HS-5 (cell line): ENCODE results near the gene SULT4A1.
"Not testable (repeated sequence)": the region's sequence is repeated elsewhere in the genome, so short reads cannot be mapped to it uniquely, and the experiment has no call there.

Experiments used
- DNase-seq: peaks from one replicate; pipeline ENCODE4 v3.0.0-alpha.2; 2012; ENCODE audit warnings: low read depth

SULT4A1 gene

GRCh38 chr22:43886231-43886630, 23.9 kb upstream of the SULT4A1 start:
- DNase-seq: no peak

GRCh38 chr22:43885786-43886185, 23.5 kb upstream of the SULT4A1 start:
- DNase-seq: no peak

- DNase-seq: no peak
Measured at GRCh38 chr22:43885319-43885671, 23.0 kb upstream of the SULT4A1 start.

GRCh38 chr22:43884600-43885318, 22.4 kb upstream of the SULT4A1 start:
- DNase-seq: no peak

GRCh38 chr22:43883719-43884415, 21.6 kb upstream of the SULT4A1 start:
- DNase-seq: no peak

- DNase-seq: no peak
Measured at GRCh38 chr22:43883012-43883661, 20.8 kb upstream of the SULT4A1 start.

GRCh38 chr22:43882122-43882767, 19.9 kb upstream of the SULT4A1 start:
- DNase-seq: no peak

GRCh38 chr22:43881091-43882061, 19.1 kb upstream of the SULT4A1 start:
- DNase-seq: no peak

GRCh38 chr22:43880541-43880991, 18.3 kb upstream of the SULT4A1 start:
- DNase-seq: no peak

- DNase-seq: no peak
Measured at GRCh38 chr22:43879901-43880540, 17.7 kb upstream of the SULT4A1 start.

GRCh38 chr22:43878831-43879550, 16.7 kb upstream of the SULT4A1 start:
- no peak for DNase-seq

GRCh38 chr22:43878079-43878795, 15.9 kb upstream of the SULT4A1 start:
- no peak for DNase-seq

GRCh38 chr22:43876866-43877509, 14.7 kb upstream of the SULT4A1 start:
- no peak for DNase-seq

GRCh38 chr22:43869799-43870198, 7.5 kb upstream of the SULT4A1 start:
- DNase-seq: no peak

GRCh38 chr22:43869001-43869400, 6.7 kb upstream of the SULT4A1 start:
- not testable (repeated sequence) for DNase-seq

GRCh38 chr22:43867839-43868635, 5.7 kb upstream of the SULT4A1 start:
- DNase-seq: no peak

GRCh38 chr22:43862882-43863202, 529 bp upstream of the SULT4A1 start:
- no peak for DNase-seq

- DNase-seq: no peak
Measured at GRCh38 chr22:43861529-43861928, 784 bp downstream of the SULT4A1 start.
